C1 segment of cervical spinal cord (tissue), 14 donors: ENCODE results near the gene BACH1.

Experiments used
- DNase-seq, 14 donors: peaks; one replicate each; lab custom pipeline; 2025; lab: John Stamatoyannopoulos, UW

BACH1 gene

DNA sequence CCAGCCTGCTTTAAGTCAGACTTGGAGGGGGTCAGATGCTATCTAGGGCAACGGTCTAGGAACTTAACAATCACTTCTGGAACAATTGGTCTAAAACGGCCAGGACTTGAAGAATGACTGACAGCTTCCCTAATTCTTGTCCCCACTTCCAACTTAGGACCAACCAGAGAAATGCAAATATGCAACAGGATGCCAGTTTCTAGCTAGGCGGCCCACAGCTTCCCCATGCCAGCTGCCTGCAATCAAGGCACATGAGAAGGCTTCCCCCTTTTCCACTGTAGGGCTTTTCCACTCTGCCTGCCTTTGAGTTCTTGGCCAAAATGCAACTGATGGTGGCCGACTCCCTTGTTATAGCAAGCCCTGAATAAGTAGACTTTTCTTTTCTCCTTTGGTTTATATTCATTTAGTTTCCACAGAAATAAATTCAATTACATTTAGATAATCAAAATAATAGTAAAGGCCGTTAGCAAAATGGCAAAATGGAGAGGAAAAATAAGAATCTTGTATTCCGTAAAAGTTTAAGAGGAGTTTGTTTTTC, 80.9 kb downstream of the BACH1 start:
- no peak for DNase-seq

DNA sequence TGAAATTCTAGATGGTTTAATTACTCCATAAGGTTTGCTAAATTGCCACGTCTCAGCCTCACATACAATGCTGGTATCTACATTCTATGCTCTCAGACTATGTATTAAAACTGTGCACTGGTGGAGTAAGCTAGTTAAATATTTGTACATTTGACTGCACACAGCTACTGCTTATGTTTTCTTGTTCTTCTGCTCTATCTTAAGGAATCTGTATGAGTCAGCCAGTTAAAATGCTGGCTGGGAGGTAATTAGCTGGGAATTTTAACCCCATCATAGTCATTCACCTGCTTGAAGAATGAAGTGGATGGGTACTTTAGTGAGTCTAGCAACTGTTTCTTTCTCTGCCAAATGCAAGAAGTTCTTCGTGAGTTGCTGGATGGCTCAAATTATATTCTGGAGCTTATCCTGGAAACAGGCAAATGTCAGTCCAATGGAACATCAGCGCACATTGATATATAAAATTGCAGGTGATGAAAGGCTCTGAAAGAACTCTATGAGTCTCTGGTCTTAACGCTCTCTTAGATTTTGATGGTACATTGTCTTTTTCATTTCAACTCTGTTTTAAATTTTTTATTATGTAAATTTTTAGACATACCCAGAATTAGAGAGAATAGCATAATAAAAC, 83.4 kb downstream of the BACH1 start:
- DNase-seq, result no peak

DNA sequence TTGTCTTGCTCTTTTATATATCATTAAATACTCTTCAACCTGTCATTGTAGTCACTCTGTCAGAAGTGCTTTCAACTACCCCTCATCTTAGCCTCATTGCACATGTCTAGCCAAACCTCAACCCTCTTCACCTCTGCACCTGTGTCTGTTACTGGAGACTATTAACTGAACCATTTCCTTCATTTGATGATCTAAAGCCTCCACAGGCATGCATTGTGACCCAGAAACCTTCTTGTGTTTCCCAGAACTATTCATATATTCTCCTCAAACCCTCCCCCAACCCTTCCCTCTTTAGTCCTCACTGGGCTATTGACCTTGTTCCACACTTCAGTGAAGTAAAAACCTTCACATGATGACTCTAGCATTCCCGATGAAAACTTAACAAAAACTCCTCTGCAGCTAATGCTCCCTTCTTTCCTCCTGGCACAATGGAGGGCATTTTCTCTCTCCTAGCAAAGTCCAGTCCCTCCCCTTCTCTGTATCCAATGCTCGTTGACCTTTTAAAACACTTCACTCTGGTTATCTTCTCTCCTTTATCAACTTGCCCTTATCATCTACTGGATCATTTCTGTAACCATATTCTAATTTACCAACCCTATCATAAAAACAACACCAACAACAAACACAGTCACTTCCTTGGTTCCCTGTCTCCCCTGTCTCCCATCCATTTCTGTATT, 86.1 kb downstream of the BACH1 start:
- no peak for DNase-seq

DNA sequence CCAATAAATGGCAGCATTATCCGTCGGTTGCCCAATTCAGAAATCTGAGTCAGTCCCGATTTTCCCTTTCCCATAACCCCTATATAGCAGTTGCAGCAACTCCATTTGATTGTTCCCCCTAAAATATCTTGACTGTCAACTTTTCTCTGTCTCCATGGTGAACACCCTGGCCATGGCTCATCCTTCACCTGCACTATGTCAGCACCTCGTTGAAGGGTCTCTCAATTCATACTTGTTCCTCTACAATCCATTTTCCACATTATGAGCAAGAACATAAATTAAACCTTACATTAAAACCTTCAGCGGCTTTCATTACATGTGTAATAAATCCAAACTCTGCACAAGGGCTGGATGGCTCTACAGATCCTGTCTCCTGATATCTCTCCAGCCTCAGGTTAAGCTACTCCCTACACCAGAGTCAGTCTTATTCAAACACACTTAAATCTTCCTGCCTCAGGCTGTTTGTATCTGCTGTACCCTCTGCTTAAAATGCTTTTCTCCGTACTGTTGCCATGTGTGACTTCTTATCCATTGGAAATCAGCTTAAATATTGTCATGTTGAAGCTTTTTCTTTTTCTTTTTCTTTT, 87.3 kb downstream of the BACH1 start:
- DNase-seq, result no peak

DNA sequence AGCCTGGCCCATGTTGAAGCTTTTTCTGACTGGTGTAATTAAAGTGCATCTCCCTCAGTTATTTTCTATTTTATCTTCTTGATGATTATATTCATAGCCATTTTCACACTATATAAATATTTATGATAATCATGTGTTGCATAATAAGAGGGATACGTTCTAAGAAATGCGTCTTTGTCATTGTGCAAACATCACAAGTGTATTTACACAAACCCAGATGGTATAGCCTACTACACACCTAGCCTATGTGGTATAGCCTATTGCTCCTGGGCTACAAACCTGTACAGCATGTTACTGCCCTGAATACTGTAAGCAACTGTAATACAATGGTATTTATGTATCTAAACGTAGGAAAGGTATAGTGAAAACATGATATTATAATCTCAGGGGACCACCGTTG, 88.1 kb downstream of the BACH1 start:
- no peak for DNase-seq

DNA sequence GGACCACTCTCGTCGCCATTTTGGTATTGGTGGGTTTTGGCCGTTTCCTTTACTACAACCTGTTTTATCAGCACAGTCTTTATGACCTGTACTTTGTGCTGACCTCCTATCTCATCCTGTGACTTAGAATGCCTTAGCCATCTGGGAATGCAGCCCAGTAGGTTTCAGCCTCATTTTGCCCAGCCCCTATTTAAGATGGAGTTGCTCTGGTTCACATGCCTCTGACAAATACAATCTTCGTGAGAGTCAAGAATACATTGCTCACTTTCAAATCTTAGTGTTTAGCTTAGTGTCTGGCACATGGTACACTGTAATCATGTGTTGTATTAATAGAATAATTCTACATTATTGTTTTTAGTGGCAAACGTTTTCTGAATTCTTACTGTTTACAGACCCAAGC, 88.9 kb downstream of the BACH1 start:
- DNase-seq, result no peak

DNA sequence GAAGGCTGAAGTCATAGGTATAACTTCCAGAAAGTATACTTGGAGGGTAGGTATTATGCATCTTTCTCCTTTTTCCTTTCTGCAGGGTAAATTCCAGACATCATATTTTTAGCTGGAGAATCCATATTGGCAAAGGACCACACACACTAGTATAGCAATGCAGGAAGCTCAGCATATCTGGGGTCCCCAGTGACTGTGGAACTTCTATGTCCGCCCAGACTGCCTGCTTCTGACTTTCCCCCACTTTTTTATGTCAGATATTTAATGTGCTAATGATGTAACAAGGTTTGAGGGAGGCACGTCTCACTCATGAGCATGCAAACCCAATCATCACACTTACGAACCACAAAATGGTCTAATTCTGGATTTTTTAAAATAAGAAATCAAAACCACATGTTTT, 90.4 kb downstream of the BACH1 start:
- no peak for DNase-seq

DNA sequence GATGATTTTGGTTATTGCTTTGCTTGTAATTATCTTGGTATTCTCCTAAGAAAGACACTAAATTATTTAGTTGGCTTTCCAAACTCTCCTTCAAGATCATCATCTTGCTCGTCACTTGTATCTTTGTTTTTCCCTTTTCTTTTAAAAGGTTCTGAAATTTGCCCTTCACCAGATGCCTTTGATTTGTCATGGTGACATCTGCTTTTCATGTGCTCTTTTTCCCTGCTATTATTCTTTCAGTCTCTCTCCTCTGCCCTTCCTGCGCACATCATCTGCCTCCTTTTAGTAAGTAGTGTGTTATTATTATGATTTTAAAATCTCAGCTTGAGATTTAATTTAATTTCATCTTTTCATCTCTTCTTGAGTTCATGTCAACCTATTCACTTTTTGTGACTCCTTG, 92.1 kb downstream of the BACH1 start:
- DNase-seq, result no peak

DNA sequence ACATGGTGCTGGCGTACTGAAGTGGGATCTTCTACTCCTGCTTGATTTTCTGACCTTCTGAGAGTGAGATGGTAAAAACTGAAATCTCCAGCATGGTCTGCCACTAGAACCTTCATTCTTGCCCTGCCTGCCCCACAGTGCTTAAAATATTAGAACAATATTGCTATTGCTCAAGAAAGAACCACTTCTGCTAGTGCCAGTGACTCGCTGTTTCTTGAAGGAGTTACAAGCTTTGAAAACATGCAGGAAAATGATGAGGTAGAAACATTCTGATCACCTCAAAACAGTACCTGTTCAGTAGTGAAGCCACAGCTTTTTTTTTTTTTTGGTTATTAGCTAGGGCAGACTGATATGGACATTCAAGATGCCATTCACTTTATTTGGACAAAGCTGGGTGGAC, 95.3 kb downstream of the BACH1 start:
- DNase-seq, result no peak
